AG08396 (cell line): Measurements from ENCODE around the gene RGS11.

Experiments used
- DNase-seq: peaks from one replicate; pipeline ENCODE4 v3.0.0; 2012; ENCODE audit warnings: low spot score, mixed read lengths

Gene RGS11

DNA sequence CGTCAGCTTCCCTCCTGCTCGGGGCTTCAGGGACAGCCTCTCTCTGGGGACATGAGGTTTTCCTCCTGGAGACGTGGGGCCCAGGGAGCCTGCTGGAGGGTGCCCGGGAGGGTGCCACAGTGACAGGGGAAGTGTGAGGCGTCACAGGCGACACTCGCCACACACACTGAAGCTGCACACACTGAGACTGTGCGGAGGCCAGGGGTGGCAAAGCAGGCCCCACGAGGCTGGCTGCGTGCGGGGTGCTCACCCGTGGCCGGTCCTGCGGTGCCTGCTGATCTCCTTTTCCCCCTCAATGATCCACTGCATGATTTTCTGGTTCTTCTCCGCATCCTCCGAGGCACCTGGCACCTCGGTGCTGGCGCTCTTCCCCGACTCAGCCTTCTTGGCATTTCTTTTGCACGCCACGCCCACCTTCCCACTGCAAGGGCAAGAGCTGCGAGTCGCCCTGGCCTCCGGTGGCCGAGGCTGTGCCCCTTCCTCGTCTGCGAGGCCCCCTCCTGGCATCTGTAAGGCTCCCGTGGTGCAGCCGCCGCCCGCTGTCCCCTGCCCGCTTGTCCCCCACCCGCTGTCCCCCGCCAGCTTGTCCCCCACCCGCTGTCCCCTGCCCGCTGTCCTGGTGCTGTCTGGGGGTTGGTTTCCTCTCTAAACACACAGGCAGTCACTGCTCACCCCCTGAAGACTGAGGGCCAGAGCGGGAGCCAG, 21.2 kb upstream of the RGS11 start:
- DNase-seq = no peak

- DNase-seq = no peak
Observed at GRCh38 chr16:296276-296675, 20.5 kb upstream of the RGS11 start.

DNA sequence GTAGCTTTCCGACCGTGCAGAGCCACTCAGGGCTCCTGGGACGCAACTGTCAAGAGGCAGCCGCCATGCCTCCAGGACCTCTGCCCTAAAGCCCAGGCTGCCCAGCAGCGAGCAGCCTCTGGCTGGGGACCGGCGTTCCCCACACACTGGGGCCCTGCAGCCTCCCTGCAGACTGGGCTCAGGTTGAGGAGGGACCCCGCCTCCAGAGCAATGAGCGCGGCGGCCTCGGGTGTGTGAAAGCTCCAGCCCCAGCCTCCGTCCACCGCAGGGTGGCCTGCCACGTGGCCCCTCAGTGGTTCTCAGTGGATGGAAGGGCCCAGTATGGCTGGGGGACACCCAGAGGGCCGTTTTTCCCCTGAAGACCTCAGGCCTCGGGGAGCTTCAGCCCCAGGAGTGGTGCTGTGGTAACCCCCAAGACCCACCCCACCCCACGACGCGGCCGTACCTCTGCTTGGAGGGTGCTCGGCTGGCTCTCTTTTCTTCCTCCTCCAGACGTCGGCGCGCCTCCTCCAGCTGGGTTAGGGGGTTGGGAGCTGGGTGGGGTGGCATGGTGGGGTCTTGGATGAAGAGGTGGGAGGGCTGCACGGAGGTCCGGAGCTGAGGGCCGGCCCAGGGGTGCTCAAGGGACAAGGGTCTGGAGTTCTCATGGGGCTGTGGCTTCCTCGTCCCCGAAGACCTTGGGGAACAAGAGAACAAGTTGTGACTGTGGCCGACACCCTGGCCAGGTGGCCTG, 17.5 kb upstream of the RGS11 start:
- no peak for DNase-seq

DNA sequence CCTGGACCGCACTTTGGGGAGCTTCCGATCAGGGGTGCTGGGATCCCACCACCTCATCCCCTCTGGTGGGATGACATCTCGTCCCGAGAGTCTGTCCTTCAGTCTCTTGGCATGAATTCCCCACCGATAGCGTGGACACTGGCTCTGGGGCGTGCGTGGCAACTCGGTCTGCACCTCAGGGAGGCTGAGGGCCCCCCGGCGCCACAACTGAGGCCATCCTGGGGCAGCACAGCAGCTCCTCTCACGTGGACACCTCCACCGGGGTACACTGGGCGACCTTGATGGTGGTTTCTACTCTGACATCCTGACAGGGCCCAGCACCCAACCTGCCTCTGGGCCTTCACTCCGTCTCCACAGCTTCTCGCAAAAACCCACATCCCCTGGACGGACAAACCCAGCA, 15.8 kb upstream of the RGS11 start:
- no peak for DNase-seq

DNA sequence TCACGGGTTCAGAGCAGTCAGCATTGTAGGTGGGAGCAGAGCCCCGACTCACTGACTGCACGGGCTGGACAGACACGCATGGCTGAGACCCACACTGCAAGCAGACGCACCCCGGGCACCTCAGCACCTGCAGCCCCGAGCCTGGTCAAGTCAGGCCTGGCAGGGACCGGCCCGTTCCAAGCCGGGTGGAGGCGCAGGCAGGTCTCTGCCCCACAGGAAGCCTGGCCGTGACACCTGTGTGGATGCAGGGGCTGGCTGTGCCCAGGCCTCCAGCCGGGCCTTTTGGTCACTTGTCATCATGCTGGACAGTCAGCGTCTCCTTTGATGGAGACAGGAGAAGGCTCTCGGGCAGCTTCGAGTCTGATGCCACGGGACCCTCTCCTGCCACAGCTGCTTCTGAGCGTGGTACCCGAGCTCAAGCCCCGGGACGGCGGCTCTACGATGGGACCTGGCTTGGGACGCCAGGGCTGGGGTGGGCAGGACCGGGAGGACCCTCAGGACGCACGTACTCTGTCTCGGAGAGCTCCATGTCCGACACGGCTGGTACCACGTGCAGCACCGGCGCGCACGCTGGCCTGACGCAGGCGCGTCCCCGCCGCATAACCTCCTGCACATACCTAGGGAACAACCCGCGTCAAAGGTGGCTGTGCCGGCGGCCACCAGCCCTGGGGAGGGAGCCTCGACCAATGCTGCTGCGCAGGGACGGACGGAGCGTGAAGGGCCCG, 15.1 kb upstream of the RGS11 start:
- no peak for DNase-seq

- DNase-seq = no peak
Observed at GRCh38 chr16:290015-290680, 14.4 kb upstream of the RGS11 start.

GRCh38 chr16:289395-289997, 13.8 kb upstream of the RGS11 start:
- no peak for DNase-seq

DNA sequence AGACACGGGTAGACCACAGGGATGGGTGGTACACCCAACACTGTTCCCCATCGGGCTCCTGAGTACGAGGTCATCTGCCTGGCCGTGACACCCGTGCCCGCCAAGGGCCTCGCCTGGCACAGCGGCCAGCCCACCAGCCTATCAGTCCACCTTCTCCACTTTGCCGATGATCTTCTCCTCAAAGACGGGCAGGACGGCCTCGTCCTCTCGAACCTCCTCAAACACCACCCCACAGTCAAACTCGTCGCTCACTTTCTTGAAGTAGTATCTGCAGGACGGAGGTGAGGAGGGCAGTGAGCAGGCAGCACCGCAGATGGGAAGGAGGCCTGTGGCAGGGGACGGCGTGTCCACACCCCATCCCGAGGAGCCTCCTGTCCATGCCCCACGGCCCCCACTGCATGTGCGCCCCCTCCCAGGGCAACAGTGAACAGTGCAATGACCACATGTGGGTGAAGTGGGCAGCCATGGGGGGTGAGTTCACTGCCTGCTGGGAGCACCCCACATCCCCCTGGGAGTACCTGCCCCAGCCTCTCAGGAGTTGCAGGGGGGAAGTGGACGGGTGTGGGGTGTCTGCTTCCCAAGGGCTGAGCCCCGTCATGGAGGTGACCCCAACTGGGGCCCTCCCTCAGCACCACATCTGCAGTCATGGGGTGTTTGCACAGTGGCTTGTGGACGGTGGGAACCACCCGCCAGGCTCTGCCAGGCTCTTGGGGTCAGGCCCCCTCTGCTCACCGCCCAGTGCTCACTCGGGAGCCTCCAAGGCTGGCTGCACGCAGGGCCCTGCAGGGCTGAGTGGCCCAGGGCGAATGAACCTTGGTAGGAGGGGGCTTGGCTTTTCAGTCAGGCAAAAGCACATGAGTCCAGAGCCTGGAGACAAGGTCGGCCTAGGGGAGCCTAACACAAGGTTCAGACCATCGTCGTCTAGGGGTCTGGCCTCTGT, 12.5 kb upstream of the RGS11 start:
- no peak for DNase-seq

GRCh38 chr16:287298-287811, 11.6 kb upstream of the RGS11 start:
- DNase-seq = no peak

DNA sequence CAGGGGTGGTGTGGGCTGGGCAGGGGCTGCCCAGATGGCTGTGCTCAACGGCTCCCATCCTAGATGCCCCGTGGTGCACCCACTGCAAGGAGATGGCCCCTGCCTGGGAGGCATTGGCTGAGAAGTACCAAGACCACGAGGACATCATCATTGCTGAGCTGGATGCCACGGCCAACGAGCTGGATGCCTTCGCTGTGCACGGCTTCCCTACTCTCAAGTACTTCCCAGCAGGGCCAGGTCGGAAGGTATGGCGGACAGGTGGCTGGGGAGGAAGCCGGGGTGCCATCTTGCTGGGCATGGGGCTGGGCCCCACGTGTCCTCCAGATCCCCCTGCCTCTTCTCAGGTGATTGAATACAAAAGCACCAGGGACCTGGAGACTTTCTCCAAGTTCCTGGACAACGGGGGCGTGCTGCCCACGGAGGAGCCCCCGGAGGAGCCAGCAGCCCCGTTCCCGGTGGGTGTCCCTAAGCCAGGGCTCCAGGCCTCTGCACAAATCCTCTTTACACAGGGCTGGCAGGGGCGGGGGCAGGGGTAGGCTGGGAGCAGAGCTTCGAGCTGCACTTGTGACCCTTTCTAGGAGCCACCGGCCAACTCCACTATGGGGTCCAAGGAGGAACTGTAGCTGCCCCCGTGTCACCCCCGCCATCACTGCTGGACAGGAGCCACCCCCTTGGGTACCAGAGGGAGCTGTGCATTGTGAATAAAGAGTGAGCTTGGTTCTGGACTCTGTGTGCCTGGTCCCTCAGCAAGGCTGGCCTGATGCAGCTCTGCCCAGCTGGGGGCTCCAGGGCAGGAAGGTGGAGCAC, 10.9 kb upstream of the RGS11 start:
- DNase-seq = no peak

DNA sequence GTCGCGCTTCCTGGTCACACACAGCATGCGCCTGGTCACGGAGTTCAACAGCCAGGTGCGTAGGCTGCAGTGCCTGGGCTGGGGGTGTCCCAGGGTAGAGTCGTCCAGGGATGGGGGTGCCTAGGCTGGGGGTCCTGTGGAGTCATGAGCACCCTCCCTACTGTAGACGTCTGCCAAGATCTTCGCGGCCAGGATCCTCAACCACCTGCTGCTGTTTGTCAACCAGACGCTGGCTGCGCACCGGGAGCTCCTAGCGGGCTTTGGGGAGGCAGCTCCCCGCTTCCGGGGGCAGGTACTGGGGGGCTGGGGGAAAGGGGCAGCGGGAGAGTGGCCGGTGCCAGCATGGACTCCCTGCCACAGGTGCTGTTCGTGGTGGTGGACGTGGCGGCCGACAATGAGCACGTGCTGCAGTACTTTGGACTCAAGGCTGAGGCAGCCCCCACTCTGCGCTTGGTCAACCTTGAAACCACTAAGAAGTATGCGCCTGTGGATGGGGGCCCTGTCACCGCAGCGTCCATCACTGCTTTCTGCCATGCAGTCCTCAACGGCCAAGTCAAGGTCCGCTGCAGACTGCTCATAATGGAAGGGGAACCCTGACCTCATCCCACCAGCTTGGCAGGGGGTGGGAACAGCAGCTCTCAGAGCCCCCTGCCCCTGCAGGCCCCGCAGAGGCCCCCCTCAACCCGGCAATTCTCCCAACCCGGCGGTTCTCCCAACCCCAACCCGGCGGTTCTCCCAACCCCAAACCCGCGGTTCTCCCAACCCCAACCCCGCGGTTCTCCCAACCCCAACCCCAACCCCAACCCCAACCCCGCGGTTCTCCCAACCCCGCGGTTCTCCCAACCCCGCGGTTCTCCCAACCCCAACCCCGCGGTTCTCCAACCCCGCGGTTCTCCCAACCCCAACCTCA, 9.7 kb upstream of the RGS11 start:
- no peak for DNase-seq

DNA sequence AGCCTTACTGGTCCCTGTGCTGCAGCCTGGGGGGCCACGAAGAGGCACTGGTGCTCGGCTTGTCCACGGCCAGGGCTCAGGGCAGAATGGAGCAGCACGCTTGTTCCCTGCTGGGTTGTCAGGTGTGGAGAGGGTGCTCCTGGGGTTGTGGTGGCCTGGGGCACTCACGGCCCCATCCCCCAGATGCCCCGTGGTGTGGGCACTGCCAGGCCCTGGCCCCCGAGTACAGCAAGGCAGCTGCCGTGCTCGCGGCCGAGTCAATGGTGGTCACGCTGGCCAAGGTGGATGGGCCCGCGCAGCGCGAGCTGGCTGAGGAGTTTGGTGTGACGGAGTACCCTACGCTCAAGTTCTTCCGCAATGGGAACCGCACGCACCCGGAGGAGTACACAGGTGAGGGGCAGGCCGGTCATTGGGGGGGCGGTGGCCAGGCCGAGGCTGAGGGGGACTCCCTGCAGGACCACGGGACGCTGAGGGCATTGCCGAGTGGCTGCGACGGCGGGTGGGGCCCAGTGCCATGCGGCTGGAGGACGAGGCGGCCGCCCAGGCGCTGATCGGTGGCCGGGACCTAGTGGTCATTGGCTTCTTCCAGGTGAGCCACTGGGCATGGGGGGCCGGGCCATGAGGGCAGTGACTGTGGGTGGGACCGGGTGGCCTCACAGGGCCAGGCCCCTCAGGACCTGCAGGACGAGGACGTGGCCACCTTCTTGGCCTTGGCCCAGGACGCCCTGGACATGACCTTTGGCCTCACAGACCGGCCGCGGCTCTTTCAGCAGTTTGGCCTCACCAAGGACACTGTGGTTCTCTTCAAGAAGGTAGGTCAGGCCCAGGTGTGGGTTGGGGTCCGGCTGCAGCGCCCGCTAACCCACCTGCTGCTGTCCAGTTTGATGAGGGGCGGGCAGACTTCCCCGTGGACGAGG, 8.7 kb upstream of the RGS11 start:
- no peak for DNase-seq

DNA sequence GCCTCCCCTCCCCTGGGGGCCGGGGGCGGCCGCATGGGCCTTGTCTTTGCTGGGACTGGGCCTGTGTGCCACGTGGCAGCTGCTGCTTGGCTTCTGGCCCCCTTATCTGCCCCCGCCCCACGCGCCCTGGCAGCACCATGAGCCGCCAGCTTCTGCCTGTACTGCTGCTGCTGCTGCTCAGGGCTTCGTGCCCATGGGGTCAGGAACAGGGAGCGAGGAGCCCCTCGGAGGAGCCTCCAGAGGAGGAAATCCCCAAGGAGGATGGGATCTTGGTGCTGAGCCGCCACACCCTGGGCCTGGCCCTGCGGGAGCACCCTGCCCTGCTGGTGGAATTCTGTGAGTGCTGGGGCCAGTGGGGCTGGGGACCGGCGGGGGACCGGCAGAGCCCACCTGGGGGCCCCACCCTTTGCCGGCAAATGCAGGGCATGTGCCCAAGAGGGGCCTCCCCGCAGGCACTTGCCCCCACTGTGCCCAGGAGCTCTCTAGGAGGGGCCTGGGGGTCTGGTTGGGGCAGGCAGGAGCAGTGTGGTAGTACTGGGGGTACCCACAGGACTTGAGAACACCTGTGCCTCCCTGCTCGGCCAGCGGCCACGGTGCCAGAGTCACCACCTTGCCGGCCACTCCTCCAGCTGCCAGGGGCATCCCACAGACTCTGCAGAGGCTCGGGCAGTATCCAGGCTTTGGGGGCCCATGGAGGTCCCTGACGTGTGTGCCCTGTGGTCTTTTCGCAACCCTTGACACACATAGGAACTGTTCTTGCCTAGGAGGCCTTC, 7.5 kb upstream of the RGS11 start, which contains the start of gene PDIA2:
Gene PDIA2, plus strand, starts transcription at position 132 of the 773 bp plus-strand sequence. Its CDS starts 6 bp downstream, at position 138.
- DNase-seq = no peak

DNA sequence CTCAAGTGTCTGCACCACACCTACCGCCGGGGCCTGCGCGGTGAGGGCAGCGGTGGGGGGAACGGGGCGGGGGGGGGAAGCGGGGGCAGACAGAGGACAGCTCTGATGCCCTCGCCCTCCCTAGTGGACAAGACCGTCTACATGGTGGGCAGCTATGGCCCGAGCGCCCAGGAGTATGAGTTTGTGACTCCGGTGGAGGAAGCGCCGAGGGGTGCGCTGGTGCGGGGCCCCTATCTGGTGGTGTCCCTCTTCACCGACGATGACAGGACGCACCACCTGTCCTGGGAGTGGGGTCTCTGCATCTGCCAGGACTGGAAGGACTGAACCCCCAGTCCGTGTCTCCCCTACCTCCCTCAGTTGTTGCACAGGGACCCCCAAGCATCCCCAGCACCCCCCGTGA, 6.7 kb upstream of the RGS11 start:
- no peak for DNase-seq

- DNase-seq = no peak
Observed at GRCh38 chr16:281660-282255, 6.0 kb upstream of the RGS11 start.

DNA sequence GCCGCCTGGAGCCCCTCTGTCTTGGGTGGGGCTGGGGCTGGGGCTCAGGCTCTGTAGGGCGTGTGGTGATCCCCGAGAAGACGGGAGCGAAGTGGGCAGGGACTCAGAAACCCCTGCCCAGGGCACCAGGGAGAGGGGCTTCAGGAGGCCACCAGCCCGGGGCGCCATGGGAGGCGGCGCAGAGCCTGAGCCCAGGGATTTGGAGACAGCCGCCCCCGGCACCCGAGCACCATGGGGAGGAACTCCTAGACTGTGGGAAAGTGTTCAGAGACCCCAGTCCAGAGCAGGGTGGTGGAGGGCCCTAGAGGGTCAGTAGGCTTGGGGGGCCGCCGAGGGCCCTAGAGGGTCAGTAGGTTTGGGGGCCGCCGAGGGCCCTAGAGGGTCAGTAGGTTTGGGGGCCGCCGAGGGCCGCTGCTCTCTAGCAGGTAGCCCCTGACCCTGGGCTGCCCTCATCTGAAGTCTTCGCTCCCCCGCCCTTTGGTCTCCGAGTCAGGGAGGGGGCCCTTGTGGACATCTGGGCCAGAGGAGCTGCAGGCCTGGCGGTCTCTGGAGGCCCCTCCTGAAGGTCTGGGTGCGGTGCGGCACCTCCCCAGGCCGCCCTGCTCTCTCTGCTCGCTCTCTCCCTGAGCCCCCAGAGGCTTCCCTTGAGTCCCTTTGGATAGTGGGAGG, 5.4 kb upstream of the RGS11 start:
- no peak for DNase-seq
